Endothelial cell of umbilical vein (primary cell): Measurements from ENCODE around the gene ZBTB9. TPM values are rescaled to one million over a fixed set of nuclear protein-coding genes. Genes with fewer than 3 reads are reported as not detected.

Experiments
- BruUV-seq: library from RNA; stranded (reverse); fragments of 400-500 nt; replicated peaks from 2 replicates; lab custom pipeline; 2021; lab: Mats Ljungman, UMichigan
- CTCF ChIA-PET: fragments of 300-600, 350-600 bp; sonication (Branson Sonifier 250); formaldehyde crosslinking; loops from one replicate; lab custom pipeline; 2021; ENCODE audit warnings: antibody characterized with exemption, inconsistent platforms; lab: Charles Lee
- POLR2A ChIA-PET: fragments of 300-600, 350-600 bp; sonication (Branson Sonifier 250); formaldehyde crosslinking; loops from one replicate; lab custom pipeline; 2021; ENCODE audit warnings: antibody characterized with exemption, inconsistent platforms; lab: Charles Lee
- DNase-seq: peaks from one replicate; pipeline ENCODE4 v3.0.0-alpha.2; 2011; ENCODE audit warnings: low read depth, low spot score
- FAIRE-seq: peaks from 2 replicates; lab custom pipeline; 2011; peaks lifted over from hg19 to GRCh38; lab: Jason Lieb, UNC
- H2AFZ ChIP-seq: 2 replicates; pipeline ENCODE4 v1.6.0; 2012; ENCODE audit warnings: low read depth, low read length, control low read depth, inconsistent platforms
- H3K27ac ChIP-seq: 2 replicates; pipeline ENCODE4 v1.5.1; 2011; ENCODE audit warnings: low read depth, mild to moderate bottlenecking, control low read depth, low read length, moderate library complexity; ENCODE audit not compliant: insufficient read depth
- H3K27me3 ChIP-seq, 2 experiments: 2 replicates each; pipeline versions ENCODE4 v1.6.0 to v1.6.1; 2011; ENCODE audit warnings: low read length in 2 of 2, mixed read lengths in 1 of 2; ENCODE audit not compliant: control insufficient read depth in 2 of 2, insufficient read depth in 2 of 2
- H3K36me3 ChIP-seq, 2 experiments: 2 replicates in 1 of 2; 3 replicates in 1 of 2; pipeline ENCODE4 v1.5.1; 2011; ENCODE audit warnings: low read length in 2 of 2, mild to moderate bottlenecking in 1 of 2, moderate library complexity in 1 of 2; ENCODE audit not compliant: control insufficient read depth in 2 of 2, insufficient read depth in 2 of 2; ENCODE audit errors: extremely low read depth in 1 of 2
- H3K4me1 ChIP-seq: 3 replicates; pipeline ENCODE4 v1.5.1; 2011; ENCODE audit warnings: mild to moderate bottlenecking, low read length; ENCODE audit not compliant: control insufficient read depth, insufficient read depth; ENCODE audit errors: extremely low read depth
- H3K4me2 ChIP-seq: 2 replicates; pipeline ENCODE4 v1.6.1; 2011; ENCODE audit warnings: low read length, control low read depth, mixed read lengths; ENCODE audit not compliant: insufficient read depth
- H3K4me3 ChIP-seq, 3 experiments: fragments of 200-600 bp in 1 of 3; sonication (generic), shearing (Covaris generic) in 1 of 3; replicated peaks in 1 of 3; 2 replicates each; pipeline ENCODE4 v1.5.1; 2011 to 2016; ENCODE audit warnings: control low read depth in 3 of 3, low read length in 3 of 3, mild to moderate bottlenecking in 2 of 3, inconsistent platforms in 1 of 3, low read depth in 1 of 3, moderate library complexity in 1 of 3; ENCODE audit not compliant: insufficient read depth in 1 of 3
- H3K79me2 ChIP-seq: 2 replicates; pipeline ENCODE4 v1.6.0; 2012; ENCODE audit warnings: low read length, inconsistent platforms; ENCODE audit not compliant: control insufficient read depth, insufficient read depth
- H3K9ac ChIP-seq: replicated peaks from 2 replicates; pipeline ENCODE3; 2011; ENCODE audit warnings: low read length, control low read depth; ENCODE audit not compliant: insufficient read depth; ENCODE audit errors: extremely low read depth
- H3K9me1 ChIP-seq: replicated peaks from 3 replicates; pipeline ENCODE4 v1.6.0; 2011; ENCODE audit warnings: mild to moderate bottlenecking, low read length; ENCODE audit not compliant: control insufficient read depth, insufficient read depth; ENCODE audit errors: extremely low read depth
- H3K9me3 ChIP-seq: replicated peaks from 2 replicates; pipeline ENCODE4 v1.5.1; 2012; ENCODE audit warnings: low read length, inconsistent platforms; ENCODE audit not compliant: control insufficient read depth, insufficient read depth
- H4K20me1 ChIP-seq: replicated peaks from 2 replicates; pipeline ENCODE3; 2011; ENCODE audit warnings: mild to moderate bottlenecking, low read length; ENCODE audit not compliant: control insufficient read depth, insufficient read depth; ENCODE audit errors: extremely low read depth
- EZH2 ChIP-seq: IDR thresholded peaks from 2 replicates; pipeline ENCODE4 v1.6.1; 2012; ENCODE audit warnings: borderline replicate concordance, low read depth, mild to moderate bottlenecking, moderate library complexity, low read length, inconsistent platforms; ENCODE audit not compliant: severe bottlenecking
- FOS ChIP-seq: IDR thresholded peaks from 2 replicates; pipeline ENCODE4 v1.6.1; 2011; ENCODE audit warnings: mild to moderate bottlenecking, low read length, moderate library complexity, borderline replicate concordance; ENCODE audit not compliant: insufficient read depth
- GATA2 ChIP-seq: IDR thresholded peaks from 2 replicates; pipeline ENCODE4 v1.7.0; 2011; ENCODE audit warnings: low read depth, mild to moderate bottlenecking, moderate library complexity, mixed read lengths, low read length; ENCODE audit not compliant: insufficient read length, insufficient read depth
- JUN ChIP-seq: IDR thresholded peaks from 2 replicates; pipeline ENCODE4 v1.6.1; 2011; ENCODE audit warnings: borderline replicate concordance, low read depth; ENCODE audit not compliant: insufficient read length, insufficient read depth
- MYC ChIP-seq: IDR thresholded peaks from one replicate; pipeline ENCODE4 v1.6.1; 2011; ENCODE audit warnings: mild to moderate bottlenecking, low read depth, low read length
- POLR2A ChIP-seq: IDR thresholded peaks from 2 replicates; pipeline ENCODE4 v1.6.1; 2012; ENCODE audit warnings: low read depth, mild to moderate bottlenecking, control low read depth, low read length
- POLR2AphosphoS5 ChIP-seq: IDR thresholded peaks from 2 replicates; pipeline ENCODE4 v1.6.1; 2012; ENCODE audit warnings: low read depth, mild to moderate bottlenecking, control low read depth, low read length, moderate library complexity; ENCODE audit not compliant: insufficient read depth
- dilution Hi-C: fragments of 300-500 bp; cut with MboI; formaldehyde crosslinking; loops from one replicate; pipeline ENCODE4 v1.15.0; 2019; ENCODE audit warnings: low sequenced_read_pairs; ENCODE audit not compliant: extremely low pct_ligation_motif_present
- intact Hi-C: fragments of 100-400 bp; cut with micrococcal nuclease; formaldehyde crosslinking; loops from one replicate; pipeline ENCODE4 v1.10.0; 2022
- polyA plus RNA-seq, 4 experiments: library from polyadenylated mRNA; depleted of rRNA in 3 of 4; stranded (reverse) in 3 of 4; unstranded in 1 of 4; fragments of >200 nt; gene quantifications; 2 replicates each; pipeline versions ENCODE4 v1.2.1 to v1.2.3, GENCODE V29; 2011 to 2012; ENCODE audit warnings: missing spikeins in 1 of 4
- total RNA-seq: library from RNA; stranded (reverse); gene quantifications from 2 replicates; pipeline ENCODE4 v1.2.3, GENCODE V29; 2021
- TF ChIP-seq, protein P1 (sequence below), 2 donors: IDR thresholded peaks; 1 replicate in 1 of 2; 2 replicates in 1 of 2; pipeline ENCODE4 v1.5.1; 2011; ENCODE audit warnings: low read length in 2 of 2, mild to moderate bottlenecking in 2 of 2, moderate library complexity in 2 of 2, control low read depth in 1 of 2, inconsistent platforms in 1 of 2, low read depth in 1 of 2; ENCODE audit not compliant: insufficient read depth in 1 of 2; ENCODE audit errors: extremely low read depth in 1 of 2
- TF ChIP-seq, protein P2 (sequence below): IDR thresholded peaks from 2 replicates; pipeline ENCODE4 v1.6.1; 2011; ENCODE audit not compliant: insufficient read depth, insufficient read length

ZBTB9 gene
- total and polyA plus RNA-seq, 2 donors (not counting 3 experiments of a cell fraction or from before 2014, with no cell fraction given) = 4.7 to 8.0 TPM

DNA sequence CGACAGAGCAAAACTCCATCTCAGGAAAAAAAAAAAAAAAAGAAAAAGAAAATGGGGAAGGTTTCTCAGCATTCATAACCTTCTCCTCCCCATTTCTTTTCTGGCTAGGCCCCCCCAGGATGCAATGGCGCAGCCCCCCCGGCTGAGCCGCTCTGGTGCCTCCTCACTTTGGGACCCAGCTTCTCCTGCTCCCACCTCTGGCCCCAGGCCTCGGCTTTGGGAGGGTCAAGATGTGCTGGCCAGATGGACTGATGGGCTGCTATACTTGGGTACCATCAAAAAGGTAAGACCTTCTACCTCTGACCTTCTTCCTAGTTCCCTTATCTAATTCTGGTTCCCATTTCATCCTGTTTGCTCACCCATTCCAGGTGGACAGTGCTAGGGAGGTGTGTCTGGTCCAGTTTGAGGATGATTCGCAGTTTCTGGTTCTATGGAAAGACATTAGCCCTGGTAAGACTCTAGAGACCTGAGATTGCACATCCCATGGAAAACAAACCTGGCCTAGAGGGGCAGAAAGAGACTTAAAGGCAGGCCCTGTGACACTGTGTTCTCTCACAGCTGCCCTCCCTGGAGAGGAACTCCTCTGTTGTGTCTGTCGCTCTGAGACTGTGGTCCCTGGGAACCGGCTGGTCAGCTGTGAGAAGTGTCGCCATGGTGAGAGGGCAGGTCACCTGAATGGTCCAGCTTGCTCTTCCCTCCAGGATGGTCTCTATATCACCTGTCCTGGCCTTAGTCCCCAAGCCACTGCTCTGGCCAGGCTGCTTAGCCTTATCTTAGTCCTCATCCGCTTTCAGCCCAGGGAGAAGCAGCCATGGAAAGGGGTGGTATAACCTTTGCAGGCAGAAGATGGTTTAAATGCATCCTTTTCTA lies 42.0 kb upstream of the ZBTB9 start:
- no peaks in the 10 kb centered on the region for H3K9me3 ChIP-seq
- H3K9me1 ChIP-seq = no peaks in the 10 kb centered on the region
- H3K36me3 ChIP-seq = peaks cover 4 to 22% of the 10 kb centered on the region in 2 experiments
- DNase-seq (no peak), FAIRE-seq (no peak)
- H3K27me3 ChIP-seq = no peaks in the 10 kb centered on the region
- H3K4me2 ChIP-seq = no peak overlapping the region
- dilution Hi-C loops = no loop called here
- peaks cover 21% of the 10 kb centered on the region for H3K4me1 ChIP-seq
- H2AFZ ChIP-seq = no peak overlapping the region
- no peak overlapping the region for H3K9ac ChIP-seq
- H4K20me1 ChIP-seq = no peaks in the 10 kb centered on the region
- no peak for TF ChIP-seq JUN
- TF ChIP-seq, protein P1, sequence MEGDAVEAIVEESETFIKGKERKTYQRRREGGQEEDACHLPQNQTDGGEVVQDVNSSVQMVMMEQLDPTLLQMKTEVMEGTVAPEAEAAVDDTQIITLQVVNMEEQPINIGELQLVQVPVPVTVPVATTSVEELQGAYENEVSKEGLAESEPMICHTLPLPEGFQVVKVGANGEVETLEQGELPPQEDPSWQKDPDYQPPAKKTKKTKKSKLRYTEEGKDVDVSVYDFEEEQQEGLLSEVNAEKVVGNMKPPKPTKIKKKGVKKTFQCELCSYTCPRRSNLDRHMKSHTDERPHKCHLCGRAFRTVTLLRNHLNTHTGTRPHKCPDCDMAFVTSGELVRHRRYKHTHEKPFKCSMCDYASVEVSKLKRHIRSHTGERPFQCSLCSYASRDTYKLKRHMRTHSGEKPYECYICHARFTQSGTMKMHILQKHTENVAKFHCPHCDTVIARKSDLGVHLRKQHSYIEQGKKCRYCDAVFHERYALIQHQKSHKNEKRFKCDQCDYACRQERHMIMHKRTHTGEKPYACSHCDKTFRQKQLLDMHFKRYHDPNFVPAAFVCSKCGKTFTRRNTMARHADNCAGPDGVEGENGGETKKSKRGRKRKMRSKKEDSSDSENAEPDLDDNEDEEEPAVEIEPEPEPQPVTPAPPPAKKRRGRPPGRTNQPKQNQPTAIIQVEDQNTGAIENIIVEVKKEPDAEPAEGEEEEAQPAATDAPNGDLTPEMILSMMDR (IDR thresholded peaks at IDR 0.05; ENCODE audit: extremely low read depth in 1 of 2, insufficient read depth in 1 of 2, low read depth in 1 of 2, low read length in 2 of 2) = no peak
- TF ChIP-seq, protein P2, sequence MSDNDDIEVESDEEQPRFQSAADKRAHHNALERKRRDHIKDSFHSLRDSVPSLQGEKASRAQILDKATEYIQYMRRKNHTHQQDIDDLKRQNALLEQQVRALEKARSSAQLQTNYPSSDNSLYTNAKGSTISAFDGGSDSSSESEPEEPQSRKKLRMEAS = no peak
- TF ChIP-seq POLR2AphosphoS5 = no peak
- no peak for TF ChIP-seq MYC
- TF ChIP-seq GATA2 = no peak
- TF ChIP-seq POLR2A = no peak
- no peak for TF ChIP-seq FOS
- TF ChIP-seq EZH2 = no peak
- peaks cover 11% of the 10 kb centered on the region for H3K79me2 ChIP-seq
- ChIA-PET POLR2A (no interaction called here), CTCF (interaction anchor here (1.2 kb wide), 1 partner anchor 13 kb away, joined by 5 read pairs; no protein-coding TSS in a partner anchor)
- no peak overlapping the region for H3K4me3 ChIP-seq
- intact Hi-C loops = loop anchor here (10.0 kb wide), 1 partner anchor 438 kb away; no protein-coding TSS in a partner anchor
- BruUV-seq = TSS peak; percentile 26
- no peak overlapping the region for H3K27ac ChIP-seq
